Immature natural killer cell (primary cell): Measurements from ENCODE around the gene LTC4S. TPM values are rescaled to one million over a fixed set of nuclear protein-coding genes. Genes with fewer than 3 reads are reported as not detected.

ENCODE experiments used
- DNase-seq, 3 donors: peaks; one replicate each; pipeline ENCODE4 v3.0.0; 2022; ENCODE audit warnings: mixed read lengths in 1 of 3
- H3K27ac Mint-ChIP-seq, 6 donors: one replicate each; pipeline ENCODE4 v1.8.0; 2020; ENCODE audit warnings: mixed read lengths in 6 of 6, mild to moderate bottlenecking in 5 of 6, inconsistent platforms in 4 of 6, moderate library complexity in 3 of 6
- H3K27me3 Mint-ChIP-seq, 3 donors: one replicate each; pipeline ENCODE4 v1.8.0; 2020 to 2021; ENCODE audit warnings: low read depth in 3 of 3, mild to moderate bottlenecking in 3 of 3, mixed read lengths in 3 of 3, moderate library complexity in 3 of 3, inconsistent platforms in 1 of 3
- H3K36me3 Mint-ChIP-seq, 3 donors: one replicate each; pipeline ENCODE4 v1.8.0; 2020; ENCODE audit warnings: mixed read lengths in 3 of 3, inconsistent platforms in 2 of 3, mild to moderate bottlenecking in 2 of 3
- H3K4me1 Mint-ChIP-seq, 2 donors: one replicate each; pipeline ENCODE4 v1.8.0; 2020; ENCODE audit warnings: inconsistent platforms in 2 of 2, mild to moderate bottlenecking in 2 of 2, mixed read lengths in 2 of 2, moderate library complexity in 1 of 2
- H3K4me3 Mint-ChIP-seq, 5 donors: one replicate each; pipeline ENCODE4 v1.8.0; 2020; ENCODE audit warnings: mild to moderate bottlenecking in 5 of 5, mixed read lengths in 5 of 5, inconsistent platforms in 3 of 5, moderate library complexity in 3 of 5
- H3K9me3 Mint-ChIP-seq, 6 donors: one replicate each; pipeline ENCODE4 v1.8.0; 2020; ENCODE audit warnings: mild to moderate bottlenecking in 6 of 6, mixed read lengths in 6 of 6, inconsistent platforms in 4 of 6, moderate library complexity in 3 of 6
- polyA plus RNA-seq, 3 donors: library from polyadenylated mRNA; unstranded; fragments of 300-500 nt; fragmentation: Illumina TruSeq; gene quantifications; one replicate each; pipeline ENCODE4 v1.2.3, GENCODE V29; 2021

LTC4S gene
- polyA plus RNA-seq, 3 donors from 2014 or later = 2.3 to 5.8 (median 5.8) TPM

- Mint-ChIP-seq H3K27ac (peak overlapping the region in 2 of 6 donors; percentile 46 to 80), H3K9me3 (no peaks in the 10 kb centered on the region), H3K4me3 (no peak overlapping the region), H3K4me1 (peaks cover 24 to 30% of the 10 kb centered on the region in 2 donors), H3K27me3 (peaks cover 9 to 12% (median 10%) of the 10 kb centered on the region in 3 donors), H3K36me3 (peaks cover 4 to 15% (median 7%) of the 10 kb centered on the region in 3 donors)
- DNase-seq = peak; percentile 69 to 78 (median 72)
These were observed 7.8 kb downstream of the LTC4S start for GRCh38 chr5:179801304-179802206.

GRCh38 chr5:179802207-179802883 is 8.6 kb downstream of the LTC4S start:
- no peak for DNase-seq
- Mint-ChIP-seq H3K36me3 (peaks cover 0 to 11% (median 4%) of the 10 kb centered on the region in 3 donors), H3K4me1 (peaks cover 19 to 23% of the 10 kb centered on the region in 2 donors), H3K27ac (no peak overlapping the region), H3K27me3 (peaks cover 8 to 12% (median 9%) of the 10 kb centered on the region in 3 donors), H3K4me3 (no peak overlapping the region), H3K9me3 (no peaks in the 10 kb centered on the region)

- Mint-ChIP-seq H3K4me1 (peaks cover 19 to 23% of the 10 kb centered on the region in 2 donors), H3K4me3 (no peak overlapping the region), H3K9me3 (no peaks in the 10 kb centered on the region), H3K27me3 (peaks cover 7 to 12% (median 8%) of the 10 kb centered on the region in 3 donors), H3K27ac (no peak overlapping the region), H3K36me3 (peaks cover 0 to 11% (median 4%) of the 10 kb centered on the region in 3 donors)
- no peak for DNase-seq
These were observed 9.3 kb downstream of the LTC4S start for GRCh38 chr5:179802950-179803562.

- Mint-ChIP-seq H3K27me3 (peaks cover 5 to 12% (median 8%) of the 10 kb centered on the region in 3 donors), H3K9me3 (no peaks in the 10 kb centered on the region), H3K27ac (peak overlapping the region in 4 of 6 donors; percentile 59 to 78 (median 60)), H3K4me1 (peaks cover 19 to 23% of the 10 kb centered on the region in 2 donors), H3K4me3 (peak overlapping the region in 4 of 5 donors; percentile 43 to 85 (median 78)), H3K36me3 (peaks cover 0 to 11% (median 4%) of the 10 kb centered on the region in 3 donors)
- no peak for DNase-seq
These were observed 10.1 kb downstream of the LTC4S start for GRCh38 chr5:179803651-179804554.

GRCh38 chr5:179804555-179804947 is 10.8 kb downstream of the LTC4S start:
- no peak for DNase-seq
- Mint-ChIP-seq H3K27me3 (peaks cover 5 to 10% (median 8%) of the 10 kb centered on the region in 3 donors), H3K27ac (peak overlapping the region in 5 of 6 donors; percentile 39 to 74 (median 49)), H3K4me3 (peak overlapping the region; percentile 73 to 85 (median 83)), H3K9me3 (no peaks in the 10 kb centered on the region), H3K4me1 (peaks cover 19 to 23% of the 10 kb centered on the region in 2 donors), H3K36me3 (peaks cover 0 to 6% (median 4%) of the 10 kb centered on the region in 3 donors)

- H3K36me3 Mint-ChIP-seq = peaks cover 0 to 4% (median 3%) of the 10 kb centered on the region in 3 donors
- no peak for DNase-seq
- peaks cover 3 to 9% (median 7%) of the 10 kb centered on the region in 3 donors for H3K27me3 Mint-ChIP-seq
- H3K4me1 Mint-ChIP-seq = peaks cover 19 to 23% of the 10 kb centered on the region in 2 donors
- peak overlapping the region; percentile 73 to 85 (median 83) for H3K4me3 Mint-ChIP-seq
- H3K9me3 Mint-ChIP-seq = no peaks in the 10 kb centered on the region
- H3K27ac Mint-ChIP-seq = peak overlapping the region; percentile 48 to 89 (median 74)
These were observed 11.3 kb downstream of the LTC4S start for GRCh38 chr5:179805070-179805528.

- H3K27me3 Mint-ChIP-seq = peaks cover 5 to 10% (median 7%) of the 10 kb centered on the region in 3 donors
- peak; percentile 55 to 63 (median 56) for DNase-seq
- H3K4me1 Mint-ChIP-seq = peaks cover 19 to 23% of the 10 kb centered on the region in 2 donors
- H3K36me3 Mint-ChIP-seq = peaks cover 0 to 4% (median 3%) of the 10 kb centered on the region in 3 donors
- H3K4me3 Mint-ChIP-seq = peak overlapping the region; percentile 73 to 85 (median 83)
- peak overlapping the region in 5 of 6 donors; percentile 59 to 89 (median 75) for H3K27ac Mint-ChIP-seq
- no peaks in the 10 kb centered on the region for H3K9me3 Mint-ChIP-seq
These were observed 11.9 kb downstream of the LTC4S start for GRCh38 chr5:179805529-179806249.

GRCh38 chr5:179806250-179807048 is 12.7 kb downstream of the LTC4S start, which contains the start of gene MGAT4B:
Gene MGAT4B (minus strand): TSS chr5:179806866. CDS start chr5:179806583, 283 bp downstream.
- Mint-ChIP-seq H3K4me1 (peaks cover 19 to 23% of the 10 kb centered on the region in 2 donors), H3K27ac (peak within 1 kb of the TSS in 5 of 6 donors; percentile 40 to 72 (median 60)), H3K9me3 (no peaks in the 10 kb centered on the region), H3K27me3 (peaks cover 5 to 12% (median 7%) of the 10 kb centered on the region in 3 donors), H3K4me3 (peak within 1 kb of the TSS; percentile 70 to 82 (median 75)), H3K36me3 (peaks cover 0 to 4% (median 3%) of the 10 kb centered on the region in 3 donors)
- peak; percentile 67 to 73 (median 72) for DNase-seq

GRCh38 chr5:179812135-179812825 is 18.5 kb downstream of the LTC4S start:
- no peaks in the 10 kb centered on the region for H3K9me3 Mint-ChIP-seq
- no peak for DNase-seq
- H3K27me3 Mint-ChIP-seq = peaks cover 0 to 5% (median 5%) of the 10 kb centered on the region in 3 donors
- no peak overlapping the region for H3K27ac Mint-ChIP-seq
- peaks cover 0 to 6% (median 0%) of the 10 kb centered on the region in 3 donors for H3K36me3 Mint-ChIP-seq
- no peak overlapping the region for H3K4me3 Mint-ChIP-seq
- peaks cover 0 to 2% of the 10 kb centered on the region in 2 donors for H3K4me1 Mint-ChIP-seq

GRCh38 chr5:179812997-179813607 is 19.3 kb downstream of the LTC4S start:
- Mint-ChIP-seq H3K27ac (peak overlapping the region in 1 of 6 donors; percentile 9), H3K36me3 (peaks cover 0 to 6% (median 0%) of the 10 kb centered on the region in 3 donors), H3K27me3 (peaks cover 0 to 9% (median 8%) of the 10 kb centered on the region in 3 donors), H3K9me3 (no peaks in the 10 kb centered on the region), H3K4me3 (no peak overlapping the region), H3K4me1 (peaks cover 2 to 8% of the 10 kb centered on the region in 2 donors)
- no peak for DNase-seq
